Fibroblast of skin of left biceps (primary cell): ENCODE data around the gene CD72.
"Not testable (repeated sequence)": the region's sequence is repeated elsewhere in the genome, so short reads cannot be mapped to it uniquely, and the experiment has no call there.

Experiments
- DNase-seq, 2 experiments: peaks; one replicate each; pipeline ENCODE4 v3.0.0-alpha.2; 2013; ENCODE audit warnings: low read depth in 2 of 2

CD72 gene

GRCh38 chr9:35649431-35650340, 31.5 kb upstream of the CD72 start:
- no peak for DNase-seq

- DNase-seq = peak; percentile 61 to 62
These were observed 28.5 kb upstream of the CD72 start for GRCh38 chr9:35646533-35647265.

- no peak for DNase-seq
These were observed 27.9 kb upstream of the CD72 start for GRCh38 chr9:35646153-35646532.

- DNase-seq = not testable (repeated sequence)
These were observed 27.5 kb upstream of the CD72 start for GRCh38 chr9:35645736-35646135.

- no peak for DNase-seq
These were observed 24.8 kb upstream of the CD72 start for GRCh38 chr9:35643046-35643445.

GRCh38 chr9:35641478-35641877, 23.3 kb upstream of the CD72 start:
- DNase-seq = not testable (repeated sequence)

- DNase-seq = not testable (repeated sequence)
These were observed 22.2 kb upstream of the CD72 start for GRCh38 chr9:35640431-35640830.

GRCh38 chr9:35639631-35640030, 21.4 kb upstream of the CD72 start:
- DNase-seq = no peak

- DNase-seq = not testable (repeated sequence)
These were observed 21.0 kb upstream of the CD72 start for GRCh38 chr9:35639225-35639624.

GRCh38 chr9:35638751-35639150, 20.5 kb upstream of the CD72 start:
- DNase-seq = not testable (repeated sequence)

GRCh38 chr9:35637427-35637955, 19.3 kb upstream of the CD72 start:
- not testable (repeated sequence) for DNase-seq

GRCh38 chr9:35636877-35637246, 18.6 kb upstream of the CD72 start:
- not testable (repeated sequence) for DNase-seq

- no peak for DNase-seq
These were observed 18.1 kb upstream of the CD72 start for GRCh38 chr9:35636135-35636876.

GRCh38 chr9:35635730-35636129, 17.5 kb upstream of the CD72 start:
- no peak for DNase-seq

- DNase-seq = no peak
These were observed 11.4 kb upstream of the CD72 start for GRCh38 chr9:35629597-35629996.

GRCh38 chr9:35628389-35628991, 10.3 kb upstream of the CD72 start:
- DNase-seq = no peak

- no peak for DNase-seq
These were observed 9.4 kb upstream of the CD72 start for GRCh38 chr9:35627575-35627974.

GRCh38 chr9:35619800-35620158, 1.6 kb upstream of the CD72 start:
- no peak for DNase-seq

GRCh38 chr9:35618854-35619799, 914 bp upstream of the CD72 start:
- no peak for DNase-seq

GRCh38 chr9:35617548-35617947, 665 bp downstream of the CD72 start:
- DNase-seq = no peak
